NOMO-1 (cell line): ENCODE data around the gene HSD3B2.

Experiments used
- DNase-seq, 2 experiments: peaks; one replicate each; lab custom pipeline; 2025; ENCODE audit not compliant: unreplicated experiment in 2 of 2; lab: John Stamatoyannopoulos, UW

HSD3B2 gene

GRCh38 chr1:119394085-119394484 is 20.9 kb upstream of the HSD3B2 start:
- DNase-seq = no peak

GRCh38 chr1:119396982-119397381 is 18.0 kb upstream of the HSD3B2 start:
- DNase-seq = no peak

DNA sequence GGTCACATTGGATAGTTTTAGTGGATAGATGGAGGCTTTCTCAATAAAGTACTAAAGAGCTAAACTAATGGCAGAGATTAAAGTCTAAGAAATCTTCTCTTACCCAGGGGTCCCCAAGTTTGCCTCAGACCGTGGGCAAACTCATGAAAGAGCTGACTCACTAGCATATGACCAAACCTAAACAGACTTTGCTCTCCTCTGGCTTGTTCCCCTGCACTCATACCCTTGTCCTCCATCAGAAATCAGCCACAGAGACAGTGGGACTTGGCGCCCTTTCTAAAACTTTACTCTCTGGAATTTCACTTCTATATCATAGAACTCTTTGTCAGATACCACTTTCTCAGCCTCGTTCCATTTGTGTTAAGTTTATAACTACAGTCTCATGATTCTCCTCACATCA is 17.0 kb upstream of the HSD3B2 start:
- no peak for DNase-seq

DNA sequence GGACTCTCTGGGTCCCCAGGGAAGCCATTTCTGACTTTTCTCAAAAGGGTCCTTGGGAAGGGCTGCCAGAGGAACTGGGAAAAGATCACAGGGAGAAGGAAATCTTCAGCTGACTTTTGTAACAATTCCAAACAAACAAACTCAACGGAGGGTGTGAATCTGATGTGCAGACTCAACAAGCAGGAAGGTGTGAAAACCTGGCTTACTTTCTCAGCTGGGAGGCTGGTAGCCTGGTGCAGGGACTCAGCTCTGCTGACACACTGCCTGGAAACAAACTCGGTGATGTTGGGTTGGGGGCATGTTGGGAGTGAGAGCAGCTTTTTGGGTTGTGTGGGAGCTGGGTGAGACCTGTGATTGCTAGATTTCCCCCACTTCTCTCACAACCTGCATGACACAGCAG is 10.2 kb upstream of the HSD3B2 start:
- no peak for DNase-seq

GRCh38 chr1:119409731-119410130 is 5.2 kb upstream of the HSD3B2 start:
- DNase-seq = no peak

GRCh38 chr1:119410961-119411360 is 4.0 kb upstream of the HSD3B2 start:
- no peak for DNase-seq

- no peak for DNase-seq
Observed at GRCh38 chr1:119416006-119416640, 1.2 kb downstream of the HSD3B2 start.

DNA sequence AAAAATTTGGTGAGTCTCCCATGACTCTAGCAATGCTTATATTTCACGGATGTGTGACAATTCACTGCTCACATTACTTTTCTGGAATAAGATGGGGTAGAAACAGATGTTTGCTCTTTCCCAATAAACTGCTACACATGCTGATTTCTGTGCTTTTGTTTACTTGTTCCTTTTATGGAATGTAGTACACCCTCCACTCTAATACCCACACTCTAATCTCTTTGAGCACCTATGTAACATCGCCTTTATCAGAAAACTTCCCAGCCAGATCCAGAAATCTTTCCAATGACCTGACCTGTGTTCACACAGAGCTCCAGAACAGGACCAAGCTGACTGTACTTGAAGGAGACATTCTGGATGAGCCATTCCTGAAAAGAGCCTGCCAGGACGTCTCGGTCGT is 4.2 kb downstream of the HSD3B2 start:
- no peak for DNase-seq

DNA sequence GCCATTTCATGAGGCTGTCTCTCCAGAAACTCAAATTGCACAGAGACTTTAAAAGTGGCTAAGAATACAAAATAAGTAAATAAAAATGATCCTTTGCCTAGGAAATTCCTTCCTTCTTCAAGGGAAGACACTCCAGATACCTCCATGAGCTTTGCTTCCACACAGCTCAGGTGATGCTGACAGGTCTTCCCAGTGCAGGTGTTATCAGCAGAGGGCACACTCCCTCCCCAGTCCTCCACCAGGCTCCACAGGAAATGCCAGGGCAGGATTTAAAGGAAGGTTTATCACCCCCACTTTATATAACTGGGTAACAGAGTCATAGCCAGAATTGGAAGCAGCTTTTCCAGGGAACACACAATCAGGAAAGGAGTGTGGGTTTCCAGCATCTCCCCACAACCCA is 5.7 kb downstream of the HSD3B2 start:
- no peak for DNase-seq

GRCh38 chr1:119422631-119423030 is 7.7 kb downstream of the HSD3B2 start:
- DNase-seq = no peak

DNA sequence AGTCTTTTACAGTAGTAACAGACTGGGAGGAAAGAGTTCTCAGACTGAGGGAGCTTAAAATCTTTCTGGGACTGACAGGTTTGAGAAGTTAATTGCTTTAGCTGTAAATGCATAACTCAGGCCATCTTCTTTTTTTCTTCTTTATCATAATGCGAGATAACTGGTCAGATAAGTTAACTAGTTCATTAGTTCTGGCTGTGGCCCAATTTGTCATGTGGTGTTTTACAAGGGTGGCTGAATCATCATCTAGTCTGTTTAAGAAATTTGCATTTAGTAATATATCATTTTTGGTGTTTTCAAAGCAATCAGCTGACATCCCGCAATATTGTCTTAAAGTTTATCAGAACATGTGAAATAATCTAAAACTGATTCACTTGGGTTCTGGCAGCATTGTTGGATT is 14.0 kb downstream of the HSD3B2 start:
- no peak for DNase-seq

DNA sequence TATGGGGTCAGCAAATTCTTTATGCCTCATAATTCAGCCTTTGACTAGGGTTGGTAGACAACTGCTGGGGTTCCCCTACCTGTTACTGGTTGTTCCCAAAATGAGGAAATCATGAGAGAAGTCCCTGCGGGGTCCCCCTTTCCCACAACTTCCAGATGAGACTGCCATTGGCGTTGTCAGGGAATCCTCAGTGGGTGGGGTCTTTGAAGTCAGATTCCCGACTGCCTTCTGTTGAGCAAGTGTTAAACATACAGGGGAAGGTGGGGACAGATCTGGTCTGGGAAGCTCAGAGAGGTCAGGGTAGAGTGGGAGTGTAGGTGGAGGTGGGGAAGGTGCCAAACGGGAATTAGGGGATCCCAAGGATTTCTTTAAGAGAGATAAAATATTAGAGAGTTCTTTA is 14.7 kb downstream of the HSD3B2 start:
- DNase-seq = no peak

- DNase-seq = no peak
Observed at GRCh38 chr1:119430486-119430885, 15.5 kb downstream of the HSD3B2 start.

DNA sequence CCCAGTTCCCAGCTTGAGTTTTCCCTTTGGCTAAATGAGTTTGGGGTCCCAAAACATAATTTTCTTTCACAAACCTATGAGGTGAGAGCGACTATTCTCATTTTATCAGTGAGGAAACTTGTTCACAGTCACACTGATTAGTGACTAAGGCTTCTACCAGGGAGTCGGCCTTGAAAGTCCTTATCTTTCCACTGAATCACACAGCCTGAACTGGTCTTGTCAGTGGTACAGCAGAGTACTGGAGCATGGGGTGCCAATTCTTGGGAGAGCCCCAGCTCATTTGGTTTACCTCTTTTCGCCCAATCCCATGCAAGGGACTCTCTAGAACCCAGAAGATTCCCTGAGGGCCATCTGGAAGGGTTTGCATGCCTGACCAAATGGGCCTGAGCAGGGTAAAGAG is 16.9 kb downstream of the HSD3B2 start:
- no peak for DNase-seq

GRCh38 chr1:119435052-119435451 is 20.1 kb downstream of the HSD3B2 start:
- DNase-seq = no peak

DNA sequence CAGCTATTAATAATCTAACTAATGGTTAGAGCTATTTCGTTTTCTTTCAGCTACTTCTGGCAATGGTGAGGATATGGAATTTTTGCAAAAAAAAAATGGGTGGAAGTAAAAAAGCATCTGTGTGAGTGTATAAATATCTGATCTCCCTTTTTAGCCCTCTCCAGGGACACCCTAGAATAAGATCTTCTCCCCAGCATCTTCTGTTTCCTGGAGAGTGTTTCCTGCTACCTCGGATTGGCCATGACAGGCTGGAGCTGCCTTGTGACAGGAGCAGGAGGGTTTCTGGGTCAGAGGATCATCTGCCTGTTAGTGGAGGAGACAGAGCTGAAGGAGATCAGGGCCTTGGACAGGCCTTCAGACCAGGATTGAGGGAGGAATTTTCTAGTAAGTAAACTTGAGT is 23.8 kb downstream of the HSD3B2 start:
- no peak for DNase-seq

DNA sequence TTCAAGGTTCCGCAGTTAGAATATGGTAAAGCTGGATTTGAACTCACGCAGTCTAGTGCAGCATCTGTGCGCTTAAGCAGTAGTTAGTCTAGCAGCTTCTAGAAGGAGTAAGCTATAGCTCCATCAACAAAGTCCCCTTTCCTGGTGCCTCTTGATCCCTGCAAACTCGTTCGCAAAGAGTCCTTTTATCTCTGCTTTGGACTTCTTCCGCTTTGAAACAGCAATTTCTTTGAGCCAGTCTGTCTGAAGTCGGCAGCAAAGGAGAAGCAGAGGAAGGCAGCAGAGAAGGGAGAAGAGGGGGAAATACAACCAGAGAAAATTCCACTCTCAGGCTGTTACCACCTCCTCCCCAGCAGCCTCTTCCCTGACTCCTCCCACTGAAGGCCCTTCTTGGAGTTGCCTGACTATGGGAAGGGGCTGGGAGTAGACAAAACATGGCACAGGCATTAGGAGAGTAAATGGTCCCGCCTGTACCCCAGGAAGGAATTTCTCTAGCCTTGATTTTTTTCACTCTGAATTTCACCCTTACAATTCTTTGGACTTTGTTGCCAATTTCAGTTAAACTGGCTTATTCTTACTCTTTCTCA is 25.9 kb downstream of the HSD3B2 start:
- no peak for DNase-seq

DNA sequence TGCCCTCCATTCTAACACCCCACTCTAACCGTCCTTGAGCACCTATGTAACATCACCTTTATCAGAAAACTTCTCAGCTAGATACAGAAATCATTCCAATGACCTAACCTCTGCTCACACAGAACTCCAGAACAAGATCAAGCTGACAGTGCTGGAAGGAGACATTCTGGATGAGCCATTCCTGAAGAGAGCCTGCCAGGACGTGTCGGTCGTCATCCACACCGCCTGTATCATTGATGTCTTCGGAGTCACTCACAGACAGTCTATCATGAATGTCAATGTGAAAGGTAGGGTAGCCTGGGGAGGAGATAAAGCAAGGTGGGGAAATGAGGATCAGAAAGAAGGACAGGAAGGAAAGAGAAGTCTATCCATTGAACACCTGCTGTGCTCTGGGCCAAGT is 27.8 kb downstream of the HSD3B2 start:
- no peak for DNase-seq

DNA sequence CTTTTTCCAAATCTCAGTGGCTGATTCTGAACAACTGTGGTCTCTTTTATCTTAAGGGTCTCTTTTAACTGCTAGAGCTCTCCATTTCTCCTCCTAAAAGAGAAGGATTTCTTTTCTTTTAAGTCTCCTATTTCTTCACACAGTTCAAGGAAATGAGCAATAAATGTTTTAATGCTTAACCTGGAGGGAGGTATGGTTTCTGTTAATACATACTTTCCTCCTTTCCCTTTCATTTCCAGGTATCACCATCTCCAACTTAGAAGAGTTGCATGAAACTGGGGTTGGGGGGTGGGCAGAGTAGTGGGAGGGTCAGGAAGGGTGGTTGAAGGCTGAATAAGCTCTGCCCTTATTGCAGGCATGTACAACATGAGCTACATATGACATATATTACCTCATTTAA is 31.4 kb downstream of the HSD3B2 start:
- no peak for DNase-seq

DNA sequence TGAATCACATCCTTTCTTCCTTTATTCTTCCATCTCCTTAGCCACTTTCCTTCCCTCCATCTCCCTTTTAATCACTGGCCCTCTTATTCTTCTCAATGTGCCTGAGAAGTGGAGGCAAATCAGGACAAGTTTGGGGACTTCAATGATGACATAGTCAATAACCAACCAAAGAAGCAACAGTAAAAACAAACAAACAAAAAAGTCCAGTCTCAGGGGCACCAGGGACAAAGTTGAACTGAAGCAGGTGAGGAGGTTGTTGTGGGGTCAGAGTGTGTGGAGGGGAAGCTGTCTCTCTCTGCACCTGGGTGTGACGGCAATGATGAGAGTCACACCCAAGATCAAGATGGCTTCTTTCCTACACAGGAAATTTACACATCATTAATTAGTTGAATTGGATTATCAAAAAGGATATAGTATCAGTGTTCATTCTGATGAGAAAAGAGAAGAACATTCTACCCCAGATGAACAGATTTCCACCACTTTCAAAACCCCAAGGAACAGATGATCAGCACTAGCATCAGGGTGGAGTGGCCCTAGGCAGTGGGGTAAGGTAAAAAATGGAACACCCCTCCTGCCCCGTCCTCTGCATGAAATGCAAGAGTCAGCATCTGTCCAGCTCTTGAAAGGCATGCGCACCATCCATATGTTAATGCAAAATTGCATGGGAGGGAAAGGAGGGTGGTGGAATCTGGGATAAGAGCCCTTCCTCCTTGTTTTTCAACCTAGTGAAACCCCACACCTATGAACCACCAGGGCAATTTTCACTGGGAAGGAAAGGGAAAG is 32.6 kb downstream of the HSD3B2 start:
- no peak for DNase-seq

GRCh38 chr1:119448127-119448511 is 33.2 kb downstream of the HSD3B2 start:
- DNase-seq = no peak

DNA sequence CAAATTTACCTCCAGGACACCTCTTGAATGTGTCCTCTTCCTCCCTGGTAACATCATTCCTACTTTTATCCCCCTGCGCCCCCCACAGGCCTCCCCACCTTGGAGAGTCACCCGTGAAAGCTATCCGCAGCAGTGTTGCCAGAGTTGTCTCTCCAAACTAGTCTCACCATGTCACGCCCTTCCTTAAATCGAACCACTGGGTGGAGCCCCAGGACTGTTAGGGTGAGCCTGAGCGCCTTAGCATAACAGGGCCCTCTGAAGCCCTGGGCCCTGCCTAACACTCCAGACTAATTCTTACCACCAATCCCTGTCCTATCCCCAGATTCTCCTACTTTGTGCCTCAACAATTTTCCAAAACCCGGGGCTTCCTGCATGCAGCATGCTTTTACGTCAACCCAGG is 35.0 kb downstream of the HSD3B2 start:
- no peak for DNase-seq
